HepG2 (cell line): ENCODE results near the gene SMURF2. TPM values are rescaled to one million over a fixed set of nuclear protein-coding genes. Genes with fewer than 3 reads are reported as not detected.
A peak's percentile ranks its signal among the peaks of the same experiment; 100 is the strongest.

Experiments
- CEBPB ChIP-seq: IDR thresholded peaks from 2 replicates; pipeline ENCODE4 v1.6.1; 2011; ENCODE audit warnings: low read depth, low read length, improper control_type of control experiment, borderline replicate concordance
- FOSL1 ChIP-seq: sonication (generic); formaldehyde crosslinking; IDR thresholded peaks from 2 replicates; pipeline ENCODE4 v1.9.0; 2021; ENCODE audit warnings: missing genetic modification reagents, borderline replicate concordance
- KAT8 ChIP-seq: IDR thresholded peaks from 2 replicates; pipeline ENCODE4 v1.6.1; 2016; ENCODE audit warnings: missing genetic modification reagents, missing compliant biosample characterization
- RXRA ChIP-seq: sonication (generic); formaldehyde crosslinking; IDR thresholded peaks from 2 replicates; pipeline ENCODE4 v1.5.1; 2020; ENCODE audit warnings: missing genetic modification reagents
- SALL1 ChIP-seq: sonication (generic); formaldehyde crosslinking; IDR thresholded peaks from 2 replicates; pipeline ENCODE4 v1.8.0; 2022; ENCODE audit warnings: mild to moderate bottlenecking, missing genetic modification reagents
- TARDBP ChIP-seq: sonication (generic); formaldehyde crosslinking; IDR thresholded peaks from 2 replicates; pipeline ENCODE4 v1.8.0; 2022; ENCODE audit warnings: mild to moderate bottlenecking, missing genetic modification reagents
- ZNF20 ChIP-seq: sonication (generic); formaldehyde crosslinking; IDR thresholded peaks from 2 replicates; pipeline ENCODE4 v1.4.0; 2020; ENCODE audit warnings: mild to moderate bottlenecking, moderate library complexity, missing genetic modification reagents
- ZNF563 ChIP-seq: sonication (generic); formaldehyde crosslinking; IDR thresholded peaks from 2 replicates; pipeline ENCODE4 v1.8.0; 2022; ENCODE audit warnings: mild to moderate bottlenecking, moderate library complexity, missing genetic modification reagents
- ZNF674 ChIP-seq: sonication (generic); formaldehyde crosslinking; IDR thresholded peaks from 2 replicates; pipeline ENCODE4 v1.5.0; 2020; ENCODE audit warnings: low read depth, mild to moderate bottlenecking, missing genetic modification reagents
- ZSCAN9 ChIP-seq: IDR thresholded peaks from 2 replicates; pipeline ENCODE4 v1.6.1; 2016; ENCODE audit warnings: borderline replicate concordance
- polyA plus RNA-seq, 8 experiments: library from polyadenylated mRNA; depleted of rRNA in 3 of 8; stranded (reverse) in 7 of 8; unstranded in 1 of 8; fragments of >200 nt; fragmentation: Illumina TruSeq in 4 of 8; extraction: Trizol in 4 of 8; gene quantifications; 2 replicates each; pipeline versions ENCODE4 v1.2.1 to v1.2.3, GENCODE V29; 2011 to 2016; ENCODE audit warnings: low read depth in 4 of 8, missing spikeins in 1 of 8, mixed read lengths in 1 of 8; ENCODE audit not compliant: insufficient read depth in 1 of 8
- total RNA-seq, 5 experiments: library from RNA; depleted of rRNA; stranded (reverse); fragments of >200 nt; fragmentation: Illumina TruSeq; extraction: Trizol; gene quantifications; 2 replicates each; pipeline ENCODE4 v1.2.3, GENCODE V29; 2016; ENCODE audit warnings: low read depth in 1 of 5
- TF ChIP-seq, protein P1 (sequence below): sonication (generic); formaldehyde crosslinking; IDR thresholded peaks from 2 replicates; pipeline ENCODE4 v1.4.0; 2020; ENCODE audit warnings: mild to moderate bottlenecking, missing genetic modification reagents, borderline replicate concordance
- TF ChIP-seq, protein P2 (sequence below): sonication (generic); formaldehyde crosslinking; IDR thresholded peaks from 2 replicates; pipeline ENCODE4 v1.4.0; 2020; ENCODE audit warnings: missing genetic modification reagents
- TF ChIP-seq, protein P3 (sequence below): IDR thresholded peaks from 2 replicates; pipeline ENCODE4 v1.6.1; 2016
- TF ChIP-seq, protein P4 (sequence below): sonication (generic); formaldehyde crosslinking; conservative IDR thresholded peaks from 2 replicates; pipeline ENCODE4 v1.4.0; 2020; ENCODE audit warnings: missing genetic modification reagents
- TF ChIP-seq, protein P5 (sequence below): sonication (generic); formaldehyde crosslinking; IDR thresholded peaks from 2 replicates; pipeline ENCODE4 v1.8.1; 2022; ENCODE audit warnings: low read depth, mild to moderate bottlenecking, missing genetic modification reagents
- TF ChIP-seq, protein P6 (sequence below): sonication (generic); formaldehyde crosslinking; IDR thresholded peaks from 2 replicates; pipeline ENCODE4 v1.4.0; 2020; ENCODE audit warnings: missing genetic modification reagents

Gene SMURF2
- total and polyA plus RNA-seq, 2 of the 13 experiments (the other 11 are each of a cell fraction or from before 2014, with no cell fraction given) = 14.9 to 24.3 TPM

DNA sequence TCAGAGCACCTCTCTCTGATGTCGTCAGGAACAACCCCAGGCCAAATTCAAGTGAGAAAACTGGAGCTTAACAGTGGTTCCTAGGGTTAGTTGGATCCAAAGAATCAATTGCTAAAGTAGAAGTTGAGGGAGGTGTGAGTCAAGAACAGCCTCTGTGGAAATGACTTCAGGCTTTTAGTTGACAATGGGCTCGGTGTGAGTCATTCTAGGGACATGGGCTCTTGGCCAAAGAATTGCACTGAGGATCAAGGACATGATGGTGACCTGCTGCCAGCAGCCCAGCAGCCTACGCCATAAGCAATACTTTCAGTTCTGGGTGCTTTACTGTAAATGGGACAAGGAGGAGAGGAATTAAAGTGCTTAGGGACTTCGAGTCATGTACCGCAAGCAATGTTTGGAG is 32.1 kb upstream of the SMURF2 start (continued):
- peak; percentile 91 for TF ChIP-seq SALL1 (CRISPR knock-in tag)
- TF ChIP-seq ZNF674 (CRISPR knock-in tag) = no peak
- TF ChIP-seq FOSL1 = peak; percentile 93
- TF ChIP-seq, protein P1, sequence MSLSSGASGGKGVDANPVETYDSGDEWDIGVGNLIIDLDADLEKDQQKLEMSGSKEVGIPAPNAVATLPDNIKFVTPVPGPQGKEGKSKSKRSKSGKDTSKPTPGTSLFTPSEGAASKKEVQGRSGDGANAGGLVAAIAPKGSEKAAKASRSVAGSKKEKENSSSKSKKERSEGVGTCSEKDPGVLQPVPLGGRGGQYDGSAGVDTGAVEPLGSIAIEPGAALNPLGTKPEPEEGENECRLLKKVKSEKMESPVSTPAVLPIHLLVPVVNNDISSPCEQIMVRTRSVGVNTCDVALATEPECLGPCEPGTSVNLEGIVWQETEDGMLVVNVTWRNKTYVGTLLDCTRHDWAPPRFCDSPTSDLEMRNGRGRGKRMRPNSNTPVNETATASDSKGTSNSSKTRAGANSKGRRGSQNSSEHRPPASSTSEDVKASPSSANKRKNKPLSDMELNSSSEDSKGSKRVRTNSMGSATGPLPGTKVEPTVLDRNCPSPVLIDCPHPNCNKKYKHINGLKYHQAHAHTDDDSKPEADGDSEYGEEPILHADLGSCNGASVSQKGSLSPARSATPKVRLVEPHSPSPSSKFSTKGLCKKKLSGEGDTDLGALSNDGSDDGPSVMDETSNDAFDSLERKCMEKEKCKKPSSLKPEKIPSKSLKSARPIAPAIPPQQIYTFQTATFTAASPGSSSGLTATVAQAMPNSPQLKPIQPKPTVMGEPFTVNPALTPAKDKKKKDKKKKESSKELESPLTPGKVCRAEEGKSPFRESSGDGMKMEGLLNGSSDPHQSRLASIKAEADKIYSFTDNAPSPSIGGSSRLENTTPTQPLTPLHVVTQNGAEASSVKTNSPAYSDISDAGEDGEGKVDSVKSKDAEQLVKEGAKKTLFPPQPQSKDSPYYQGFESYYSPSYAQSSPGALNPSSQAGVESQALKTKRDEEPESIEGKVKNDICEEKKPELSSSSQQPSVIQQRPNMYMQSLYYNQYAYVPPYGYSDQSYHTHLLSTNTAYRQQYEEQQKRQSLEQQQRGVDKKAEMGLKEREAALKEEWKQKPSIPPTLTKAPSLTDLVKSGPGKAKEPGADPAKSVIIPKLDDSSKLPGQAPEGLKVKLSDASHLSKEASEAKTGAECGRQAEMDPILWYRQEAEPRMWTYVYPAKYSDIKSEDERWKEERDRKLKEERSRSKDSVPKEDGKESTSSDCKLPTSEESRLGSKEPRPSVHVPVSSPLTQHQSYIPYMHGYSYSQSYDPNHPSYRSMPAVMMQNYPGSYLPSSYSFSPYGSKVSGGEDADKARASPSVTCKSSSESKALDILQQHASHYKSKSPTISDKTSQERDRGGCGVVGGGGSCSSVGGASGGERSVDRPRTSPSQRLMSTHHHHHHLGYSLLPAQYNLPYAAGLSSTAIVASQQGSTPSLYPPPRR (CRISPR knock-in tag) = peak; percentile 34; the same call in 1 of the 2 replicates
- TF ChIP-seq, protein P2, sequence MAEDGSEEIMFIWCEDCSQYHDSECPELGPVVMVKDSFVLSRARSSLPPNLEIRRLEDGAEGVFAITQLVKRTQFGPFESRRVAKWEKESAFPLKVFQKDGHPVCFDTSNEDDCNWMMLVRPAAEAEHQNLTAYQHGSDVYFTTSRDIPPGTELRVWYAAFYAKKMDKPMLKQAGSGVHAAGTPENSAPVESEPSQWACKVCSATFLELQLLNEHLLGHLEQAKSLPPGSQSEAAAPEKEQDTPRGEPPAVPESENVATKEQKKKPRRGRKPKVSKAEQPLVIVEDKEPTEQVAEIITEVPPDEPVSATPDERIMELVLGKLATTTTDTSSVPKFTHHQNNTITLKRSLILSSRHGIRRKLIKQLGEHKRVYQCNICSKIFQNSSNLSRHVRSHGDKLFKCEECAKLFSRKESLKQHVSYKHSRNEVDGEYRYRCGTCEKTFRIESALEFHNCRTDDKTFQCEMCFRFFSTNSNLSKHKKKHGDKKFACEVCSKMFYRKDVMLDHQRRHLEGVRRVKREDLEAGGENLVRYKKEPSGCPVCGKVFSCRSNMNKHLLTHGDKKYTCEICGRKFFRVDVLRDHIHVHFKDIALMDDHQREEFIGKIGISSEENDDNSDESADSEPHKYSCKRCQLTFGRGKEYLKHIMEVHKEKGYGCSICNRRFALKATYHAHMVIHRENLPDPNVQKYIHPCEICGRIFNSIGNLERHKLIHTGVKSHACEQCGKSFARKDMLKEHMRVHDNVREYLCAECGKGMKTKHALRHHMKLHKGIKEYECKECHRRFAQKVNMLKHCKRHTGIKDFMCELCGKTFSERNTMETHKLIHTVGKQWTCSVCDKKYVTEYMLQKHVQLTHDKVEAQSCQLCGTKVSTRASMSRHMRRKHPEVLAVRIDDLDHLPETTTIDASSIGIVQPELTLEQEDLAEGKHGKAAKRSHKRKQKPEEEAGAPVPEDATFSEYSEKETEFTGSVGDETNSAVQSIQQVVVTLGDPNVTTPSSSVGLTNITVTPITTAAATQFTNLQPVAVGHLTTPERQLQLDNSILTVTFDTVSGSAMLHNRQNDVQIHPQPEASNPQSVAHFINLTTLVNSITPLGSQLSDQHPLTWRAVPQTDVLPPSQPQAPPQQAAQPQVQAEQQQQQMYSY (CRISPR knock-in tag) = no peak
- no peak for TF ChIP-seq ZNF563 (CRISPR knock-in tag)
- TF ChIP-seq RXRA = peak; percentile 62; the same call in 1 of the 2 replicates
- TF ChIP-seq ZSCAN9 = peak; percentile 50; the same call in 1 of the 2 replicates
- TF ChIP-seq, protein P3, sequence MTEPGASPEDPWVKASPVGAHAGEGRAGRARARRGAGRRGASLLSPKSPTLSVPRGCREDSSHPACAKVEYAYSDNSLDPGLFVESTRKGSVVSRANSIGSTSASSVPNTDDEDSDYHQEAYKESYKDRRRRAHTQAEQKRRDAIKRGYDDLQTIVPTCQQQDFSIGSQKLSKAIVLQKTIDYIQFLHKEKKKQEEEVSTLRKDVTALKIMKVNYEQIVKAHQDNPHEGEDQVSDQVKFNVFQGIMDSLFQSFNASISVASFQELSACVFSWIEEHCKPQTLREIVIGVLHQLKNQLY (CRISPR knock-in tag) = peak; percentile 43; the same call in 1 of the 2 replicates
- TF ChIP-seq, protein P4, sequence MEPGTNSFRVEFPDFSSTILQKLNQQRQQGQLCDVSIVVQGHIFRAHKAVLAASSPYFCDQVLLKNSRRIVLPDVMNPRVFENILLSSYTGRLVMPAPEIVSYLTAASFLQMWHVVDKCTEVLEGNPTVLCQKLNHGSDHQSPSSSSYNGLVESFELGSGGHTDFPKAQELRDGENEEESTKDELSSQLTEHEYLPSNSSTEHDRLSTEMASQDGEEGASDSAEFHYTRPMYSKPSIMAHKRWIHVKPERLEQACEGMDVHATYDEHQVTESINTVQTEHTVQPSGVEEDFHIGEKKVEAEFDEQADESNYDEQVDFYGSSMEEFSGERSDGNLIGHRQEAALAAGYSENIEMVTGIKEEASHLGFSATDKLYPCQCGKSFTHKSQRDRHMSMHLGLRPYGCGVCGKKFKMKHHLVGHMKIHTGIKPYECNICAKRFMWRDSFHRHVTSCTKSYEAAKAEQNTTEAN (CRISPR knock-in tag) = peak; percentile 81
- peak; percentile 67; the same call in 1 of the 2 replicates for TF ChIP-seq CEBPB
- TF ChIP-seq, protein P5, sequence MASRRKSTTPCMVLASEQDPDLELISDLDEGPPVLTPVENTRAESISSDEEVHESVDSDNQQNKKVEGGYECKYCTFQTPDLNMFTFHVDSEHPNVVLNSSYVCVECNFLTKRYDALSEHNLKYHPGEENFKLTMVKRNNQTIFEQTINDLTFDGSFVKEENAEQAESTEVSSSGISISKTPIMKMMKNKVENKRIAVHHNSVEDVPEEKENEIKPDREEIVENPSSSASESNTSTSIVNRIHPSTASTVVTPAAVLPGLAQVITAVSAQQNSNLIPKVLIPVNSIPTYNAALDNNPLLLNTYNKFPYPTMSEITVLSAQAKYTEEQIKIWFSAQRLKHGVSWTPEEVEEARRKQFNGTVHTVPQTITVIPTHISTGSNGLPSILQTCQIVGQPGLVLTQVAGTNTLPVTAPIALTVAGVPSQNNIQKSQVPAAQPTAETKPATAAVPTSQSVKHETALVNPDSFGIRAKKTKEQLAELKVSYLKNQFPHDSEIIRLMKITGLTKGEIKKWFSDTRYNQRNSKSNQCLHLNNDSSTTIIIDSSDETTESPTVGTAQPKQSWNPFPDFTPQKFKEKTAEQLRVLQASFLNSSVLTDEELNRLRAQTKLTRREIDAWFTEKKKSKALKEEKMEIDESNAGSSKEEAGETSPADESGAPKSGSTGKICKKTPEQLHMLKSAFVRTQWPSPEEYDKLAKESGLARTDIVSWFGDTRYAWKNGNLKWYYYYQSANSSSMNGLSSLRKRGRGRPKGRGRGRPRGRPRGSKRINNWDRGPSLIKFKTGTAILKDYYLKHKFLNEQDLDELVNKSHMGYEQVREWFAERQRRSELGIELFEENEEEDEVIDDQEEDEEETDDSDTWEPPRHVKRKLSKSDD (CRISPR knock-in tag) = 0 out of 2 replicates have a peak, but pooled peaks have one; percentile 59
- peak; percentile 71; the same call in 1 of the 2 replicates for TF ChIP-seq TARDBP (CRISPR knock-in tag)
- peak; percentile 51 for TF ChIP-seq KAT8
- TF ChIP-seq ZNF20 (CRISPR knock-in tag) = no peak
- TF ChIP-seq, protein P6, sequence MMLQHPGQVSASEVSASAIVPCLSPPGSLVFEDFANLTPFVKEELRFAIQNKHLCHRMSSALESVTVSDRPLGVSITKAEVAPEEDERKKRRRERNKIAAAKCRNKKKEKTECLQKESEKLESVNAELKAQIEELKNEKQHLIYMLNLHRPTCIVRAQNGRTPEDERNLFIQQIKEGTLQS (CRISPR knock-in tag) = peak; percentile 94
